Measurements from ENCODE around the gene SKI. TPM values are rescaled to one million over a fixed set of nuclear protein-coding genes. Genes with fewer than 3 reads are reported as not detected.
A peak's percentile ranks its signal among the peaks of the same experiment; 100 is the strongest.

SKI gene
- total and polyA plus RNA-seq, 9 of the 15 experiments (the other 6 are each of a cell fraction or from before 2014, with no cell fraction given), result 0.10 to 60.5 (median 4.6) TPM

DNA sequence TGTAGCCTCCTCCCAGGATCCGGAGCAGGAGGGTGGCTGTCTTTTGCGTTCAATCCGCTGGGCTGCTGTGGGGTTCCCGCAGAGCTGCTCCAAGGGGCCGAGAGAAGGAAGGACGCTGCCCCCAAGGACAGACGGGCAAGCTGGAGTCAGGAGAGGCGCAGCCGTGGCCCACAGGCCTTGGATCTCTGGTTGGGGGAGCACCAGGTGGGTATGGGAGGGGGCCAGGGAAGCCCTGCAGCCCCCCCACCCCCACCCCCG, 15.9 kb upstream of the SKI start (continued):
- TF ChIP-seq, protein P1, sequence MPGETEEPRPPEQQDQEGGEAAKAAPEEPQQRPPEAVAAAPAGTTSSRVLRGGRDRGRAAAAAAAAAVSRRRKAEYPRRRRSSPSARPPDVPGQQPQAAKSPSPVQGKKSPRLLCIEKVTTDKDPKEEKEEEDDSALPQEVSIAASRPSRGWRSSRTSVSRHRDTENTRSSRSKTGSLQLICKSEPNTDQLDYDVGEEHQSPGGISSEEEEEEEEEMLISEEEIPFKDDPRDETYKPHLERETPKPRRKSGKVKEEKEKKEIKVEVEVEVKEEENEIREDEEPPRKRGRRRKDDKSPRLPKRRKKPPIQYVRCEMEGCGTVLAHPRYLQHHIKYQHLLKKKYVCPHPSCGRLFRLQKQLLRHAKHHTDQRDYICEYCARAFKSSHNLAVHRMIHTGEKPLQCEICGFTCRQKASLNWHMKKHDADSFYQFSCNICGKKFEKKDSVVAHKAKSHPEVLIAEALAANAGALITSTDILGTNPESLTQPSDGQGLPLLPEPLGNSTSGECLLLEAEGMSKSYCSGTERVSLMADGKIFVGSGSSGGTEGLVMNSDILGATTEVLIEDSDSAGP (CRISPR knock-in tag; IDR thresholded peaks at IDR 0.05), result peak; percentile 5
- TF ChIP-seq ZNF551 (CRISPR knock-in tag; IDR thresholded peaks at IDR 0.05), result no peak

DNA sequence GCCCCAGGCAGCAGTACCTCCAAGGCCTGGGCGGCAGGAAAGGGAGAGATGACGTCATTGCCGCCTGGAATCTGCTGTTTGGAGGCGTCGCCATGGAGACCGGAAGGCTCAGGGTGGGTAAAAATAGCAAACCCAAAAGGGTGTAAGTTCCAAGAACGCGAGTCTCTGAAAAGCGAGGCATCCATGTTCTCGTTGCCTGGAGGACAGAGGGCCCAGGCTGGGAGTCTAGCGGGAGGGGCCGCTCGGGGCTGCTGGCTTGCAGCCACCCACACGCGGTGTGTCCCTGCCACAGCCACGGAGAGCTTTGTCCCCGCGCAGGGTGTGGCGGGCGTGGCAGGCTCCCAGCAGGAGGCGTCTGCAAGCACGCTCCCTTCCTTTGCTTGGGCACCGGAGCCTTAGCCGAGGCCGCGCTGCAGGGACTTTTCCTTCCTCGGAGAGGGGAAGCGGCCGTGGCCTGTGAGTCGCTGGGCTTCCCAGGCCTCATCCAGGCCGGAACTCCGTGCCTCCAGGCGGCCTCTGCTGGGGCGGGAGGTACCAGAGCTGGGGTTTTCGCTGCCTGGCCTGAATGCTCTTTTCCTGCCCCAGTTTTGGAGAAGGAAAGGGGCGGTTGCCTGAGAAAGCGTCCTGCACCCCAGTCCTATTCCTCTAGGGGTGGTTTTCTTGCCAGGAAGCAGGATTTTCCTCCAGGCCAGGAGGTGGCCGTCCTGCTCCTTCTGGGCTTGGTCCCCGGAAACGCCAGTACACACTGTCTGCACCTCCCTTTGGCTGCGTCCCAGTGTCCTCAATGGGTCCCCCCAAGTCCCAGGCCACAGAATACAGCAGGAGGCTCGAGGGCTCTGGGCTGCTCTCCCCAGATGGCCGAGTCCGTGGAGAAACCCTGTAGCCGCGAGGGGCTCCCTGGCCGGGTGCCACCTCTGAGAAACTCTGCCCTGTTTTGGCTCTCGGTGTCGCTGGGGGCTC, 15.3 kb upstream of the SKI start:
- BruUV-seq (replicated peaks), result no TSS peak
- intact Hi-C loops (cut with micrococcal nuclease), result no loop called here
- H3K4me3 ChIP-seq, result no peak overlapping the region
- POLR2A ChIA-PET, result interaction anchor here (0.5 to 1.4 kb wide), 6 partner anchors 13 to 269 kb away, joined by 3 to 6 read pairs (median 4); no protein-coding TSS in a partner anchor
- H3K9me1 ChIP-seq (ENCODE audit: control insufficient read depth, insufficient read depth, low read length), result no peaks in the 10 kb centered on the region
- DNase-seq (ENCODE audit: extremely low read depth in 1 of 4, low spot score in 3 of 4), result peak; percentile 79 to 88 (median 82)
- no peaks in the 10 kb centered on the region for H3K79me2 ChIP-seq (ENCODE audit: control insufficient read depth, insufficient read depth, low read length)
- no peaks in the 10 kb centered on the region for H3K9me3 ChIP-seq (replicated peaks; ENCODE audit: control insufficient read depth, insufficient read depth, low read depth, low read length)
- H3K36me3 ChIP-seq (ENCODE audit: control insufficient read depth, insufficient read depth, low read length), result no peaks in the 10 kb centered on the region
- peak overlapping the region; percentile 62 to 87 for H3K9ac ChIP-seq (ENCODE audit: insufficient read depth in 1 of 2, low read depth in 2 of 2, low read length in 2 of 2)
- H3K4me1 ChIP-seq (replicated peaks in 1 of 2; ENCODE audit: control insufficient read depth in 2 of 2, insufficient read depth in 2 of 2, low read length in 2 of 2), result peaks cover 20 to 78% of the 10 kb centered on the region in 2 experiments
- no peaks in the 10 kb centered on the region for H3K27me3 ChIP-seq (ENCODE audit: control insufficient read depth in 2 of 2, insufficient read depth in 2 of 2, low read length in 2 of 2)
- 28% methylated on average over 47 of the region's 49 CpGs for WGBS (ENCODE audit: insufficient coverage, low coverage, missing lambda C conversion rate)
- no peaks in the 10 kb centered on the region for H4K20me1 ChIP-seq (replicated peaks; ENCODE audit: control insufficient read depth, insufficient read depth, low read length)
- in situ Hi-C loops (cut with MboI), result no loop called here
- H3K27ac ChIP-seq (ENCODE audit: extremely low read depth, low read depth, low read length), result peak overlapping the region; percentile 57; the same call in 2 of the 3 replicates
- peak overlapping the region; percentile 69 for H3K4me2 ChIP-seq (ENCODE audit: insufficient read depth, low read length)
- H2AFZ ChIP-seq (ENCODE audit: low read depth, low read length), result peak overlapping the region; percentile 98
- peak; percentile 94 for FAIRE-seq
- peak; percentile 80 for ATAC-seq
- CTCF ChIA-PET (ENCODE audit: low intra/inter-chr PET ratio), result no interaction called here
- TF ChIP-seq TCFL5 (CRISPR knock-in tag; conservative IDR thresholded peaks at IDR 0.05), result no peak
- no peak for TF ChIP-seq DIDO1 (tag; IDR thresholded peaks at IDR 0.05; ENCODE audit: low read depth)
- TF ChIP-seq RB1 (IDR thresholded peaks at IDR 0.05; ENCODE audit: low read depth), result peak; percentile 56; the same call in 1 of the 2 replicates
- no peak for TF ChIP-seq ZNF23 (CRISPR knock-in tag; IDR thresholded peaks at IDR 0.05)
- TF ChIP-seq CSDE1 (IDR thresholded peaks at IDR 0.05), result no peak
- no peak for TF ChIP-seq POLR2AphosphoS5 (IDR thresholded peaks at IDR 0.05; ENCODE audit: control insufficient read depth, insufficient read depth, low read depth, low read length)
- no peak for TF ChIP-seq STAG1 (CRISPR knock-in tag; IDR thresholded peaks at IDR 0.05; ENCODE audit: borderline replicate concordance)
- TF ChIP-seq POLR2A (conservative IDR thresholded peaks at IDR 0.05), result no peak
- TF ChIP-seq, protein P2, sequence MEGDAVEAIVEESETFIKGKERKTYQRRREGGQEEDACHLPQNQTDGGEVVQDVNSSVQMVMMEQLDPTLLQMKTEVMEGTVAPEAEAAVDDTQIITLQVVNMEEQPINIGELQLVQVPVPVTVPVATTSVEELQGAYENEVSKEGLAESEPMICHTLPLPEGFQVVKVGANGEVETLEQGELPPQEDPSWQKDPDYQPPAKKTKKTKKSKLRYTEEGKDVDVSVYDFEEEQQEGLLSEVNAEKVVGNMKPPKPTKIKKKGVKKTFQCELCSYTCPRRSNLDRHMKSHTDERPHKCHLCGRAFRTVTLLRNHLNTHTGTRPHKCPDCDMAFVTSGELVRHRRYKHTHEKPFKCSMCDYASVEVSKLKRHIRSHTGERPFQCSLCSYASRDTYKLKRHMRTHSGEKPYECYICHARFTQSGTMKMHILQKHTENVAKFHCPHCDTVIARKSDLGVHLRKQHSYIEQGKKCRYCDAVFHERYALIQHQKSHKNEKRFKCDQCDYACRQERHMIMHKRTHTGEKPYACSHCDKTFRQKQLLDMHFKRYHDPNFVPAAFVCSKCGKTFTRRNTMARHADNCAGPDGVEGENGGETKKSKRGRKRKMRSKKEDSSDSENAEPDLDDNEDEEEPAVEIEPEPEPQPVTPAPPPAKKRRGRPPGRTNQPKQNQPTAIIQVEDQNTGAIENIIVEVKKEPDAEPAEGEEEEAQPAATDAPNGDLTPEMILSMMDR (IDR thresholded peaks at IDR 0.05 in 2 of 3, conservative IDR thresholded peaks at IDR 0.05 in 1 of 3; ENCODE audit: insufficient read depth in 2 of 3, low read depth in 1 of 3, low read length in 3 of 3), result peak; percentile 28 to 51 (median 43); a peak in 5 of 6 replicates
- no peak for TF ChIP-seq MAFK (IDR thresholded peaks at IDR 0.05; ENCODE audit: low read length)
- no peak for TF ChIP-seq MED1 (CRISPR knock-in tag; IDR thresholded peaks at IDR 0.05; ENCODE audit: borderline replicate concordance)
- no peak for TF ChIP-seq ZNF316 (IDR thresholded peaks at IDR 0.05)
- TF ChIP-seq GATAD2B (IDR thresholded peaks at IDR 0.05; ENCODE audit: borderline replicate concordance), result no peak; the same call in 1 of the 2 replicates
- no peak for TF ChIP-seq NR2F6 (CRISPR knock-in tag; IDR thresholded peaks at IDR 0.05)
- no peak for TF ChIP-seq CBFB (CRISPR knock-in tag; IDR thresholded peaks at IDR 0.05)
- no peak for TF ChIP-seq ZNF3 (CRISPR knock-in tag; IDR thresholded peaks at IDR 0.05)

Data from K562 (cell line).